WTC11 (cell line): ENCODE results near the gene PARVB. TPM values are rescaled to one million over a fixed set of nuclear protein-coding genes. Genes with fewer than 3 reads are reported as not detected.
"Not testable (repeated sequence)": the region's sequence is repeated elsewhere in the genome, so short reads cannot be mapped to it uniquely, and the experiment has no call there.

Experiments
- ATAC-seq: fragments of 200-7000 bp; cut with Tn5 transposase; 2 replicates; pipeline ENCODE4 v1.10.0; 2021; ENCODE audit warnings: mild to moderate bottlenecking, moderate library complexity
- CTCF ChIA-PET: fragments of 300-600 bp; sonication (Branson Sonifier 250); formaldehyde crosslinking; loops from one replicate; lab custom pipeline; 2021; ENCODE audit warnings: antibody characterized with exemption; lab: Charles Lee
- POLR2A ChIA-PET: fragments of 350-600 bp; sonication (Branson Sonifier 250); formaldehyde crosslinking; loops from one replicate; lab custom pipeline; 2021; ENCODE audit warnings: antibody characterized with exemption; lab: Charles Lee
- DNase-seq: peaks from one replicate; pipeline ENCODE4 v3.0.0; 2021; ENCODE audit warnings: low spot score
- H3K27ac Mint-ChIP-seq: 2 replicates; pipeline ENCODE4 v1.8.0; 2021; ENCODE audit warnings: mixed read lengths
- H3K27me3 Mint-ChIP-seq: 2 replicates; pipeline ENCODE4 v1.8.0; 2021; ENCODE audit warnings: low read depth, mild to moderate bottlenecking, moderate library complexity, mixed read lengths
- H3K36me3 Mint-ChIP-seq: 2 replicates; pipeline ENCODE4 v1.8.0; 2021; ENCODE audit warnings: mixed read lengths
- H3K4me1 Mint-ChIP-seq: 2 replicates; pipeline ENCODE4 v1.8.0; 2022; ENCODE audit warnings: mixed read lengths
- H3K4me3 Mint-ChIP-seq: 2 replicates; pipeline ENCODE4 v1.8.0; 2021; ENCODE audit warnings: mild to moderate bottlenecking, moderate library complexity, mixed read lengths
- H3K9me3 Mint-ChIP-seq: 2 replicates; pipeline ENCODE4 v1.8.0; 2021; ENCODE audit warnings: mixed read lengths
- MXD4 ChIP-seq: fragments of 250-450 bp; sonication (Bioruptor Pico); IDR thresholded peaks from 2 replicates; pipeline ENCODE4 v1.8.0; 2021; ENCODE audit warnings: mild to moderate bottlenecking, moderate library complexity, borderline replicate concordance
- NFATC4 ChIP-seq: fragments of 250-450 bp; sonication (Bioruptor Pico); IDR thresholded peaks from 2 replicates; pipeline ENCODE4 v1.9.0; 2021; ENCODE audit warnings: mild to moderate bottlenecking
- NFE2L1 ChIP-seq: sonication (generic); formaldehyde crosslinking; IDR thresholded peaks from 2 replicates; pipeline ENCODE4 v1.8.1; 2023; ENCODE audit warnings: missing genetic modification reagents
- SOX15 ChIP-seq: fragments of 250-450 bp; sonication (Bioruptor Pico); IDR thresholded peaks from 2 replicates; pipeline ENCODE4 v1.9.0; 2021; ENCODE audit warnings: mild to moderate bottlenecking
- SP1 ChIP-seq: sonication (generic); formaldehyde crosslinking; conservative IDR thresholded peaks from 2 replicates; pipeline ENCODE4 v1.8.1; 2022; ENCODE audit warnings: missing genetic modification reagents
- ZNF121 ChIP-seq: sonication (generic); formaldehyde crosslinking; IDR thresholded peaks from 2 replicates; pipeline ENCODE4 v1.8.0; 2023; ENCODE audit warnings: missing genetic modification reagents
- ZNF317 ChIP-seq: sonication (generic); formaldehyde crosslinking; IDR thresholded peaks from 2 replicates; pipeline ENCODE4 v1.8.1; 2023; ENCODE audit warnings: low read depth, mild to moderate bottlenecking, moderate library complexity, missing genetic modification reagents, borderline replicate concordance
- ZNF396 ChIP-seq: fragments of 250-450 bp; sonication (Bioruptor Pico); IDR thresholded peaks from 2 replicates; pipeline ENCODE4 v1.8.0; 2021; ENCODE audit warnings: mild to moderate bottlenecking, moderate library complexity, borderline replicate concordance
- ZNF416 ChIP-seq: fragments of 250-450 bp; sonication (Bioruptor Pico); IDR thresholded peaks from 2 replicates; pipeline ENCODE4 v1.9.0; 2021; ENCODE audit warnings: mild to moderate bottlenecking, inconsistent platforms
- total RNA-seq: library from RNA; stranded (reverse); gene quantifications from 3 replicates; pipeline ENCODE4 v1.2.3, GENCODE V29; 2021
- TF ChIP-seq, protein P1 (sequence below): fragments of 200-600 bp; IDR thresholded peaks from 2 replicates; pipeline ENCODE4 v1.8.0; 2022; ENCODE audit warnings: antibody characterized with exemption
- TF ChIP-seq, protein P2 (sequence below): sonication (generic); formaldehyde crosslinking; IDR thresholded peaks from 2 replicates; pipeline ENCODE4 v1.8.1; 2023; ENCODE audit warnings: mild to moderate bottlenecking, missing genetic modification reagents
- TF ChIP-seq, protein P3 (sequence below): sonication (generic); formaldehyde crosslinking; IDR thresholded peaks from 2 replicates; pipeline ENCODE4 v1.8.1; 2023; ENCODE audit warnings: mild to moderate bottlenecking, missing genetic modification reagents, borderline replicate concordance
- TF ChIP-seq, protein P4 (sequence below): sonication (generic); formaldehyde crosslinking; IDR thresholded peaks from 2 replicates; pipeline ENCODE4 v1.8.1; 2022; ENCODE audit warnings: mild to moderate bottlenecking, moderate library complexity, missing genetic modification reagents
- TF ChIP-seq, protein P5 (sequence below): sonication (generic); formaldehyde crosslinking; IDR thresholded peaks from 2 replicates; pipeline ENCODE4 v1.8.1; 2023; ENCODE audit warnings: mild to moderate bottlenecking, missing genetic modification reagents, moderate library complexity
- TF ChIP-seq, protein P6 (sequence below): fragments of 250-450 bp; sonication (Bioruptor Pico); conservative IDR thresholded peaks from 2 replicates; pipeline ENCODE4 v1.9.0; 2021; ENCODE audit warnings: mild to moderate bottlenecking

Gene PARVB
- total RNA-seq, 1 experiment from 2014 or later: 3.3 TPM

DNA sequence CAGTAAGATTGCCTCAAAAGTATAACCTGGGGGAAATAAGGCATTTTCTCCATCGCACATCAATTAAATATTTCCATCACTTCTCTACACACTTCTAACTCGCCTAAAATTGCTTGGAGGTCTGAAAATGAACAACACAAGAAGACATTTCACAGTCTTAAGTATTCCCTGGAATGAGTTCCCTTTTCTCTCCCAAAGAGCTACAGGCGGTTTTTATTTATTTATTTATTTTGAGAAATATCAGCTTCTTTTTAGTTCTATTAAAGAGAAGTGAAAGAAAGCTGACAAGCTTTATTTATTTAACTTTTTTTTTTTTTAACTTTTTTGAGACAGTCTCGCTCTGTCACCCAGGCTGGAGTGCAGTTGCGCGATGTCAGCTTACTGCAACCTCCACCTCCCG, 11.5 kb upstream of the PARVB start:
- POLR2A ChIA-PET: no interaction called here
- no peak for ATAC-seq

DNA sequence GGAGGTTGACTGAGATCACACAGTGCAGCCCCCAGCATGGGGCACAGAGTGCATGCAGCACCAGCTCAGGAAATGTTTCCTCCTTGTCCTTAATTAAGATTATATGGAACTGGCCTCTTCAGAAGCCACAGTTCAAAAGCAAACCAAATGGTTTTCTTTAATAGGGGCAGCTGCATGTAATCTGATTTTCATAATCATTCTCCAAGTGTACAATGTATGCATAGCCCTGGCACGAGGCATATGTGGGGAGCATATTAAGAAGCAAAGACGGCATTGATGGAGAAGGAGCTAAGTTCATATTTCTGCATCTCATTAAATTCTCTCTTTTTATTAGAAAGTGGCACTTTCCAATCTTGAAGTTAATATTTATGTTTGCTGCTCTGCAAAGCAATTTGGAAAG, 9.9 kb upstream of the PARVB start:
- TF ChIP-seq SOX15 (CRISPR knock-in tag) (no peak), NFATC4 (no peak)
- TF ChIP-seq, protein P1, sequence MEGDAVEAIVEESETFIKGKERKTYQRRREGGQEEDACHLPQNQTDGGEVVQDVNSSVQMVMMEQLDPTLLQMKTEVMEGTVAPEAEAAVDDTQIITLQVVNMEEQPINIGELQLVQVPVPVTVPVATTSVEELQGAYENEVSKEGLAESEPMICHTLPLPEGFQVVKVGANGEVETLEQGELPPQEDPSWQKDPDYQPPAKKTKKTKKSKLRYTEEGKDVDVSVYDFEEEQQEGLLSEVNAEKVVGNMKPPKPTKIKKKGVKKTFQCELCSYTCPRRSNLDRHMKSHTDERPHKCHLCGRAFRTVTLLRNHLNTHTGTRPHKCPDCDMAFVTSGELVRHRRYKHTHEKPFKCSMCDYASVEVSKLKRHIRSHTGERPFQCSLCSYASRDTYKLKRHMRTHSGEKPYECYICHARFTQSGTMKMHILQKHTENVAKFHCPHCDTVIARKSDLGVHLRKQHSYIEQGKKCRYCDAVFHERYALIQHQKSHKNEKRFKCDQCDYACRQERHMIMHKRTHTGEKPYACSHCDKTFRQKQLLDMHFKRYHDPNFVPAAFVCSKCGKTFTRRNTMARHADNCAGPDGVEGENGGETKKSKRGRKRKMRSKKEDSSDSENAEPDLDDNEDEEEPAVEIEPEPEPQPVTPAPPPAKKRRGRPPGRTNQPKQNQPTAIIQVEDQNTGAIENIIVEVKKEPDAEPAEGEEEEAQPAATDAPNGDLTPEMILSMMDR: no peak
- ChIA-PET POLR2A (no interaction called here), CTCF (interaction anchor here (1.1 kb wide), 1 partner anchor 355 kb away, joined by 3 read pairs; no protein-coding TSS in a partner anchor)
- no peaks in the 10 kb centered on the region for H3K27me3 Mint-ChIP-seq
- no peaks in the 10 kb centered on the region; the same call in 1 of the 2 replicates for H3K4me1 Mint-ChIP-seq
- ATAC-seq (no peak), DNase-seq (no peak)
- no peaks in the 10 kb centered on the region for H3K36me3 Mint-ChIP-seq
- no peak overlapping the region for H3K4me3 Mint-ChIP-seq
- no peaks in the 10 kb centered on the region for H3K9me3 Mint-ChIP-seq
- no peak overlapping the region for H3K27ac Mint-ChIP-seq

More for the DNA sequence above, 11.5 kb upstream of the PARVB start:
- no peak for DNase-seq
- Mint-ChIP-seq H3K36me3 (no peaks in the 10 kb centered on the region), H3K4me3 (no peak overlapping the region), H3K27me3 (no peaks in the 10 kb centered on the region), H3K4me1 (no peaks in the 10 kb centered on the region; the same call in 1 of the 2 replicates), H3K9me3 (no peaks in the 10 kb centered on the region), H3K27ac (no peak overlapping the region)
- CTCF ChIA-PET: interaction anchor here (0.9 kb wide), 1 partner anchor 73 kb away, joined by 3 read pairs; no protein-coding TSS in a partner anchor
- TF ChIP-seq ZNF317 (CRISPR knock-in tag) (no peak), ZNF416 (no peak), ZNF396 (CRISPR knock-in tag) (no peak), MXD4 (CRISPR knock-in tag) (no peak), ZNF121 (CRISPR knock-in tag) (no peak), NFE2L1 (CRISPR knock-in tag) (no peak), SP1 (CRISPR knock-in tag) (no peak)
- TF ChIP-seq, protein P2, sequence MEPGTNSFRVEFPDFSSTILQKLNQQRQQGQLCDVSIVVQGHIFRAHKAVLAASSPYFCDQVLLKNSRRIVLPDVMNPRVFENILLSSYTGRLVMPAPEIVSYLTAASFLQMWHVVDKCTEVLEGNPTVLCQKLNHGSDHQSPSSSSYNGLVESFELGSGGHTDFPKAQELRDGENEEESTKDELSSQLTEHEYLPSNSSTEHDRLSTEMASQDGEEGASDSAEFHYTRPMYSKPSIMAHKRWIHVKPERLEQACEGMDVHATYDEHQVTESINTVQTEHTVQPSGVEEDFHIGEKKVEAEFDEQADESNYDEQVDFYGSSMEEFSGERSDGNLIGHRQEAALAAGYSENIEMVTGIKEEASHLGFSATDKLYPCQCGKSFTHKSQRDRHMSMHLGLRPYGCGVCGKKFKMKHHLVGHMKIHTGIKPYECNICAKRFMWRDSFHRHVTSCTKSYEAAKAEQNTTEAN (CRISPR knock-in tag): no peak
- TF ChIP-seq, protein P3, sequence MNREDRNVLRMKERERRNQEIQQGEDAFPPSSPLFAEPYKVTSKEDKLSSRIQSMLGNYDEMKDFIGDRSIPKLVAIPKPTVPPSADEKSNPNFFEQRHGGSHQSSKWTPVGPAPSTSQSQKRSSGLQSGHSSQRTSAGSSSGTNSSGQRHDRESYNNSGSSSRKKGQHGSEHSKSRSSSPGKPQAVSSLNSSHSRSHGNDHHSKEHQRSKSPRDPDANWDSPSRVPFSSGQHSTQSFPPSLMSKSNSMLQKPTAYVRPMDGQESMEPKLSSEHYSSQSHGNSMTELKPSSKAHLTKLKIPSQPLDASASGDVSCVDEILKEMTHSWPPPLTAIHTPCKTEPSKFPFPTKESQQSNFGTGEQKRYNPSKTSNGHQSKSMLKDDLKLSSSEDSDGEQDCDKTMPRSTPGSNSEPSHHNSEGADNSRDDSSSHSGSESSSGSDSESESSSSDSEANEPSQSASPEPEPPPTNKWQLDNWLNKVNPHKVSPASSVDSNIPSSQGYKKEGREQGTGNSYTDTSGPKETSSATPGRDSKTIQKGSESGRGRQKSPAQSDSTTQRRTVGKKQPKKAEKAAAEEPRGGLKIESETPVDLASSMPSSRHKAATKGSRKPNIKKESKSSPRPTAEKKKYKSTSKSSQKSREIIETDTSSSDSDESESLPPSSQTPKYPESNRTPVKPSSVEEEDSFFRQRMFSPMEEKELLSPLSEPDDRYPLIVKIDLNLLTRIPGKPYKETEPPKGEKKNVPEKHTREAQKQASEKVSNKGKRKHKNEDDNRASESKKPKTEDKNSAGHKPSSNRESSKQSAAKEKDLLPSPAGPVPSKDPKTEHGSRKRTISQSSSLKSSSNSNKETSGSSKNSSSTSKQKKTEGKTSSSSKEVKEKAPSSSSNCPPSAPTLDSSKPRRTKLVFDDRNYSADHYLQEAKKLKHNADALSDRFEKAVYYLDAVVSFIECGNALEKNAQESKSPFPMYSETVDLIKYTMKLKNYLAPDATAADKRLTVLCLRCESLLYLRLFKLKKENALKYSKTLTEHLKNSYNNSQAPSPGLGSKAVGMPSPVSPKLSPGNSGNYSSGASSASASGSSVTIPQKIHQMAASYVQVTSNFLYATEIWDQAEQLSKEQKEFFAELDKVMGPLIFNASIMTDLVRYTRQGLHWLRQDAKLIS (CRISPR knock-in tag): no peak
- TF ChIP-seq, protein P4, sequence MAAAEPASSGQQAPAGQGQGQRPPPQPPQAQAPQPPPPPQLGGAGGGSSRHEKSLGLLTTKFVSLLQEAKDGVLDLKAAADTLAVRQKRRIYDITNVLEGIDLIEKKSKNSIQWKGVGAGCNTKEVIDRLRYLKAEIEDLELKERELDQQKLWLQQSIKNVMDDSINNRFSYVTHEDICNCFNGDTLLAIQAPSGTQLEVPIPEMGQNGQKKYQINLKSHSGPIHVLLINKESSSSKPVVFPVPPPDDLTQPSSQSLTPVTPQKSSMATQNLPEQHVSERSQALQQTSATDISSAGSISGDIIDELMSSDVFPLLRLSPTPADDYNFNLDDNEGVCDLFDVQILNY (CRISPR knock-in tag): no peak
- TF ChIP-seq, protein P5, sequence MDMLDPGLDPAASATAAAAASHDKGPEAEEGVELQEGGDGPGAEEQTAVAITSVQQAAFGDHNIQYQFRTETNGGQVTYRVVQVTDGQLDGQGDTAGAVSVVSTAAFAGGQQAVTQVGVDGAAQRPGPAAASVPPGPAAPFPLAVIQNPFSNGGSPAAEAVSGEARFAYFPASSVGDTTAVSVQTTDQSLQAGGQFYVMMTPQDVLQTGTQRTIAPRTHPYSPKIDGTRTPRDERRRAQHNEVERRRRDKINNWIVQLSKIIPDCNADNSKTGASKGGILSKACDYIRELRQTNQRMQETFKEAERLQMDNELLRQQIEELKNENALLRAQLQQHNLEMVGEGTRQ (CRISPR knock-in tag): no peak
- TF ChIP-seq, protein P6, sequence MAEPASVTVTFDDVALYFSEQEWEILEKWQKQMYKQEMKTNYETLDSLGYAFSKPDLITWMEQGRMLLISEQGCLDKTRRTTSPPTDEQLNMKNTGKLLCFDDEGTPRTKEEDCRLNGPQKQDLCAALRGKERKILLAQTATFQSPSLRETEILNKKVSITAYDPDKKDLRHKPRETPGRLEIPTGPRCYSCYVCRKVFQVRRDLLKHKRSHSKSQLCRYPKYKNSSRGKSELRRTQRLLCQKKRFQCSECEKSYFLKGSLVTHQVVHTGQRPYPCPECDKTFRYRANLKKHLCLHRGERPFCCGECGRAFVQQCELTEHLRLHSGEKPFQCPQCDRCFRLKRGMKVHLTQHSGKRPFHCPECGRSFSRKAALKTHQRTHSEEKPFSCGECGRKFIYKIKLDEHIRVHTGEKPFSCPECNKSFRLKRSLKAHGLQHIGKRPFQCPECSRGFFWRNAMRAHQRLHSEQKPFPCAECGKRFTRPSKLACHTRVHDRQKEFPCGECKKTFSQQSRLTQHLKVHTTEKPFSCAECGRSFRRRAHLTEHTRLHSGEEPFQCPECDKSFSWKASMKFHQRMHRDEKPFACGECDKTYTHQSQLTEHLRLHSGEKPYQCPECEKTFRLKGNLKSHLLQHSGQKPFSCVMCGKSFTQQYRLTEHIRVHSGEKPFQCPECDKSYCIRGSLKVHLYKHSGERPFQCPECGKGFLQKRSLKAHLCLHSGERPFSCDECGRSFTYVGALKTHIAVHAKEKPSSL: no peak

DNA sequence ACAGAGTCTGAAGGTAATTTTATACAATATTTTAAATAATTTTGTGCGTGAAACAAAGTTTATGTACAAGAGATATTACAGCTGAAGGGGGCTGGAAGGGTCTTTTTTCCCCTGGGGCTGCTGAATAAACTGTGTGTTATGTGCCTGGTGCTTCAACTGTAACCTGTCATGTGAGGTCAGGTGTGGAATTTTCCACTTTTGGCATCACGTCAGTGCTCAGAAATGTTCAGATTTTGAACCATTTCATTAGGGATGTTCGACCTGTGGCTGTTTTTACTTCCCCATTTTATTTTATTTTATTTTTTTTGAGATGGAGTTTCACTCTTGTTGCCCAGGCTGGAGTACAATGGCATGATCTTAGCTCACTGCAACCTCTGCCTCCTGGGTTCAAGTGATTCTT, 7.5 kb upstream of the PARVB start:
- ATAC-seq, DNase-seq, H3K27me3 Mint-ChIP-seq, H3K36me3 Mint-ChIP-seq, H3K4me3 Mint-ChIP-seq, POLR2A ChIA-PET, H3K9me3 Mint-ChIP-seq, H3K4me1 Mint-ChIP-seq, H3K27ac Mint-ChIP-seq: not testable (repeated sequence)
- CTCF ChIA-PET: interaction anchor here (1.4 to 1.8 kb wide), 3 partner anchors 10 to 69 kb away, joined by 6 to 7 read pairs (median 6); no protein-coding TSS in a partner anchor
